Measurements from ENCODE around the gene GLYR1. TPM values are rescaled to one million over a fixed set of nuclear protein-coding genes. Genes with fewer than 3 reads are reported as not detected.

The GLYR1 gene
- total RNA-seq, 4 donors from 2014 or later = 36.8 to 52.6 (median 51.3) TPM

DNA sequence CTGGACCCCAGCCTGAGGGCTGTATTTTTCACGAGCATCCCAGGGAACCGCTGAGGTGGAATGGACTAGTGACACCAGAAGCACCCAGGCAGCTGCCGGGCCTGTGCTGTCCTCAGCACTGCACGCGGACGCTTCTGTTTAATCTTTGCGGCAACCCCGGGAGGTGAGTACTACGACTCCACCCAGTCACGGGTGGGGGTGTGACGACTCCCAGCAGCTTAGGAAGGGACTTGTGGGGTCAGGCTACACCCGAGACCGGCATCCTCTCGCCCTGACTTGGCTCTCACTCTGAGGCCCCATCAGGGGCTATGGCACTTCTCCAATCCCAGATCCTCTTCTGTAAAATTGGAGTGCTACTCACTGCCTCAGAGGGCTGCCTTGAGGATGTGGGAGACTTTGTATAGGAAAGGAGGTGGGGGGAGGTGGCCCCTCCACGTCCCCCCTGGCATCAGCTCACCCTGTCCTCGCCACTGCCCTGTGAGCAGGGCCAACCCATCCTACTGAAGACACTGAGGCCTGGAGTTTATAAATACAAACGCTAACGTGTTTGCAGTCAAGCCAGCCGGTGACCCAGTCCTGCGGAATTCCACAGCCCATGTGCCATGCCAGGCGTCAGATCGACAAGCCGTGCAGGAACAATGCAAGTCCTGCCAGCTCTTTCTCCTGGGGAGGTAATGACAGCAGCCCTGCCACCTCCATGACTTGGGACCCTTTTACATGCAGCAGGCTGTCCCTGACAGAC lies 45.4 kb upstream of the GLYR1 start:
- intact Hi-C loops (cut with DNase I; ENCODE audit: low total_unique reads) = no loop called here
- DNase-seq (ENCODE audit: low spot score in 2 of 2) = no peak
- no peak overlapping the region for H3K4me3 ChIP-seq (ENCODE audit: low read depth, poor library complexity, severe bottlenecking)
- WGBS, 2 donors = 56 to 66% methylated on average over 16 to 22 of the region's 23 CpGs
- TF ChIP-seq CTCF (IDR thresholded peaks at IDR 0.05) = no peak
- TF ChIP-seq POLR2A (IDR thresholded peaks at IDR 0.05) = no peak

- 68 to 81% methylated on average over 3 to 9 of the region's 12 CpGs for WGBS, 2 donors
- intact Hi-C loops (cut with DNase I; ENCODE audit: low total_unique reads) = no loop called here
- TF ChIP-seq POLR2A (IDR thresholded peaks at IDR 0.05) (no peak), CTCF (IDR thresholded peaks at IDR 0.05) (no peak)
- DNase-seq (ENCODE audit: low spot score in 2 of 2) = no peak
- H3K4me3 ChIP-seq (ENCODE audit: low read depth, poor library complexity, severe bottlenecking) = no peak overlapping the region
Observed at GRCh38 chr16:4891886-4892216, 44.8 kb upstream of the GLYR1 start.

DNA sequence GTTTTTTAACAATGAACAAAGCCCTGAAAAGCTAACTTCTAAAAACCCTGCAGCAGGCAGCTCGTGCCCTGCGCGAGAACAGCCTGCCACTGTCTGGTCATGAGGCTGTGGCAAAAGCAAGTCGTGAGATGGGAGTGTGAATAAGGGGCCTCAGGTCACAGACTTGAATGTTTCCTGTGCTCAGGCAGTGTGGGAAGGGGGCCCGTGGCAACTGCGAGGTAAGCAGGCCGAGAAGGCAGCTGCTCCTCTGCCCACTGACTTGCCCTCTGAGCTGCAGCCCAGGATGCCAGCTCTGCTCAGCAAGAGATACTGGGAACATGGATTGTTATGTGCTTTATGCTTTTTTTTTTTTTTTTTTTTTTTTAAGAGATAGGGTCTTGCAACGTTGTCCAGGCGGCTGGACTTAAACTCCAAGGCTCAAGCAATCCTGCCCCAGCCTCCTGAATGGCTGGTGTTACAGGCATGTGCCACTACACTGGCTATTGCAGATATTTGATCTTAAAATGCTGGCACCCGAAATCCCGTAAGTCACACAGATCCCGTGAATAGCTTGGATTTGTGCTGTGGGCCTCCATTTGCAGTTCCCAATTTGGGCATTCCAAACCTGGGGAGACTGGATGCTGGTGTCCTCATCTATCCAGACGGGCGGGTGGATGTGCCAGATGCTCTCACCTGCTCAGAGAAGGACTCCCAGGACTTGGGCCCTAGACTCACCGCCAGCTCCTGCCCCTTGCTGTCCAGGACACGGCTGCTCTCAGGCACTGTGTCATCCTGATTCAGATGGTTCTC lies 44.2 kb upstream of the GLYR1 start:
- WGBS, 2 donors = 85 to 87% methylated on average over 12 to 14 of the region's 16 CpGs
- intact Hi-C loops (cut with DNase I; ENCODE audit: low total_unique reads) = no loop called here
- TF ChIP-seq CTCF (IDR thresholded peaks at IDR 0.05) = no peak
- no peak for TF ChIP-seq POLR2A (IDR thresholded peaks at IDR 0.05)

DNA sequence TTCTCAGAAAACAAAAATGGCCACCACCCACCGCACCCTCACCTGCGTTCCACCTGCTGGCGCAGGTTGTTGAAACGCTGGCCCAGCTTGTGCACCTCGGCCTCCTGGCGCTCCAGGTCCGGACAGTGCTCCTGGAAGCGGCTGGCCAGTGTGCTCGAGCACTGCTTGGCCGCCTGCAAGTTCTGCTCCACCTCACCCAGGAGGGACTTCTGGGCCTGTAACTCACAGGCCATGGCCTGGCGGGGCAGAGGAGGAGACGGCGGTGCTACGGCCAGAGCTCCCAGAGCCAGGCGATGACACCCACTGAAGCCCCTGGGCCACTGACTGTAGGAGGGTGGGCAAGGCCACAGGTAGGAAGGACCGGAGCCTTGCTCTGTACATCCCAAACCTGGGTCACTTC lies 43.6 kb upstream of the GLYR1 start:
- intact Hi-C loops (cut with DNase I; ENCODE audit: low total_unique reads) = no loop called here
- DNase-seq (ENCODE audit: low spot score in 2 of 2) = no peak
- no peak for TF ChIP-seq CTCF (IDR thresholded peaks at IDR 0.05)
- TF ChIP-seq POLR2A (IDR thresholded peaks at IDR 0.05) = no peak
- H3K4me3 ChIP-seq (ENCODE audit: low read depth, poor library complexity, severe bottlenecking) = no peak overlapping the region
- 89 to 93% methylated on average over 14 to 16 of the region's 16 CpGs for WGBS, 2 donors

More for the DNA sequence above, 44.2 kb upstream of the GLYR1 start:
- no peak overlapping the region for H3K4me3 ChIP-seq (ENCODE audit: low read depth, poor library complexity, severe bottlenecking)
- no peak for DNase-seq (ENCODE audit: low spot score in 2 of 2)

DNA sequence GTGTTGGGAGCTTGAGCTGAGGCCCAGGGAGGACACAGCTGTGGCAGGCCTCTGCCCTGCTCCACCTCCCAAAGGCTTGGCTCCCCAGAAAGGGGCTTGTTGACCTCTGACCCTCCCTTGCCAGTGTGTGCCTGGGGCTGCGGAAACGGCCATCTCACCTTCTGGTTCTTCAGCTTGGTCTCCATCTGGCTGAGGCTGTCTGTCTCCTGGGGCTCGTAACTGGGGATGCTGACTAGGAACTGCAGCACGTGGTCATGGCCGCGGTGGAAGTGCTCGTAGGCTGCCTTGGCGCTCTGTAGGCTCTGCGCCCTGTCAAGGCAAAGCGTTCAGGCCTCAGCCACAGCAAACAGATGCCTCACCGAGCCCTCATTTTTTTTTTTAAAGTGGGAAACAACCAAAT lies 42.9 kb upstream of the GLYR1 start:
- intact Hi-C loops (cut with DNase I; ENCODE audit: low total_unique reads) = no loop called here
- no peak for DNase-seq (ENCODE audit: low spot score in 2 of 2)
- no peak overlapping the region for H3K4me3 ChIP-seq (ENCODE audit: low read depth, poor library complexity, severe bottlenecking)
- WGBS, 2 donors = 76 to 91% methylated on average over 11 of the region's 11 CpGs
- no peak for TF ChIP-seq CTCF (IDR thresholded peaks at IDR 0.05)
- TF ChIP-seq POLR2A (IDR thresholded peaks at IDR 0.05) = no peak

All from lower leg skin (tissue), 4 donors.